SK-N-SH treated with all-trans-retinoic acid at 6 μM for 48 hours (cell line): ENCODE measurements around the gene SEC61A2.
"Not testable (repeated sequence)": the region's sequence is repeated elsewhere in the genome, so short reads cannot be mapped to it uniquely, and the experiment has no call there.

Experiments used
- ATAC-seq: fragments of 200-7000 bp; cut with Tn5 transposase; 3 replicates; pipeline ENCODE4 v1.9.1; 2020; ENCODE audit warnings: mild to moderate bottlenecking, moderate library complexity
- ARNTL ChIP-seq: fragments of 450-650 bp; formaldehyde crosslinking; IDR thresholded peaks from 2 replicates; pipeline ENCODE4 v1.5.0; 2020; ENCODE audit warnings: low read depth, mild to moderate bottlenecking, moderate library complexity, borderline replicate concordance
- BACH2 ChIP-seq: fragments of 250-450 bp; sonication (Bioruptor Pico); IDR thresholded peaks from 2 replicates; pipeline ENCODE4 v1.9.0; 2021; ENCODE audit warnings: mild to moderate bottlenecking, borderline replicate concordance
- CREB5 ChIP-seq: fragments of 250-450 bp; sonication (Bioruptor Pico); IDR thresholded peaks from 2 replicates; pipeline ENCODE4 v1.5.1; 2020; ENCODE audit warnings: low read depth, mild to moderate bottlenecking, moderate library complexity
- CSDC2 ChIP-seq: fragments of 250-450 bp; sonication (Bioruptor Pico); IDR thresholded peaks from 2 replicates; pipeline ENCODE4 v1.5.0; 2020; ENCODE audit warnings: mild to moderate bottlenecking, moderate library complexity
- CSRNP3 ChIP-seq: fragments of 250-450 bp; sonication (Bioruptor Pico); IDR thresholded peaks from 2 replicates; pipeline ENCODE4 v1.5.1; 2021; ENCODE audit warnings: mild to moderate bottlenecking, moderate library complexity
- ESRRG ChIP-seq: fragments of 250-450 bp; sonication (Bioruptor Pico); IDR thresholded peaks from 2 replicates; pipeline ENCODE4 v1.6.1; 2021; ENCODE audit warnings: mild to moderate bottlenecking
- GLIS3 ChIP-seq: fragments of 250-450 bp; sonication (Bioruptor Pico); IDR thresholded peaks from 2 replicates; pipeline ENCODE4 v1.5.0; 2020; ENCODE audit warnings: mild to moderate bottlenecking, moderate library complexity
- ISL1 ChIP-seq: fragments of 250-450 bp; sonication (Bioruptor Pico); IDR thresholded peaks from 2 replicates; pipeline ENCODE4 v2.1.2; 2022; ENCODE audit warnings: mild to moderate bottlenecking, moderate library complexity
- OSR1 ChIP-seq: fragments of 250-450 bp; sonication (Bioruptor Pico); IDR thresholded peaks from 2 replicates; pipeline ENCODE4 v1.8.0; 2022; ENCODE audit warnings: moderate library complexity, mild to moderate bottlenecking, inconsistent platforms
- PATZ1 ChIP-seq: fragments of 250-450 bp; sonication (Bioruptor Pico); IDR thresholded peaks from 2 replicates; pipeline ENCODE4 v1.8.0; 2020; ENCODE audit warnings: mild to moderate bottlenecking, moderate library complexity, borderline replicate concordance
- POU6F1 ChIP-seq: fragments of 250-450 bp; sonication (Bioruptor Pico); IDR thresholded peaks from 2 replicates; pipeline ENCODE4 v1.8.0; 2021; ENCODE audit warnings: low read depth, mild to moderate bottlenecking, moderate library complexity, borderline replicate concordance
- RARB ChIP-seq: fragments of 250-450 bp; sonication (Bioruptor Pico); IDR thresholded peaks from 2 replicates; pipeline ENCODE4 v1.8.0; 2021; ENCODE audit warnings: mild to moderate bottlenecking, moderate library complexity
- SNAI2 ChIP-seq: fragments of 250-450 bp; sonication (Bioruptor Pico); IDR thresholded peaks from 2 replicates; pipeline ENCODE4 v1.5.0; 2020; ENCODE audit warnings: mild to moderate bottlenecking, moderate library complexity
- TSHZ2 ChIP-seq: fragments of 250-450 bp; sonication (Bioruptor Pico); IDR thresholded peaks from 2 replicates; pipeline ENCODE4 v1.5.0; 2020; ENCODE audit warnings: mild to moderate bottlenecking, moderate library complexity
- ZC3H10 ChIP-seq: fragments of 250-450 bp; sonication (Bioruptor Pico); IDR thresholded peaks from 2 replicates; pipeline ENCODE4 v1.5.1; 2021; ENCODE audit warnings: mild to moderate bottlenecking, moderate library complexity
- ZFP3 ChIP-seq: fragments of 250-450 bp; sonication (Bioruptor Pico); IDR thresholded peaks from 2 replicates; pipeline ENCODE4 v1.5.0; 2020; ENCODE audit warnings: mild to moderate bottlenecking, moderate library complexity
- ZFP30 ChIP-seq: fragments of 450-650 bp; formaldehyde crosslinking; IDR thresholded peaks from 2 replicates; pipeline ENCODE4 v1.5.0; 2022; ENCODE audit warnings: mild to moderate bottlenecking, moderate library complexity
- ZNF565 ChIP-seq: fragments of 450-650 bp; formaldehyde crosslinking; conservative IDR thresholded peaks from 2 replicates; pipeline ENCODE4 v1.5.0; 2020; ENCODE audit warnings: low read depth, mild to moderate bottlenecking, moderate library complexity
- ZNF70 ChIP-seq: fragments of 450-650 bp; formaldehyde crosslinking; IDR thresholded peaks from 2 replicates; pipeline ENCODE4 v1.5.0; 2020; ENCODE audit warnings: mild to moderate bottlenecking, moderate library complexity
- ZNF8 ChIP-seq: fragments of 450-650 bp; formaldehyde crosslinking; IDR thresholded peaks from 2 replicates; pipeline ENCODE4 v1.5.0; 2020; ENCODE audit warnings: mild to moderate bottlenecking, moderate library complexity

SEC61A2 gene

GRCh38 chr10:12165999-12166775 is 36.7 kb downstream of the SEC61A2 start (continued):
- no peak for TF ChIP-seq CREB5 (CRISPR knock-in tag)
- TF ChIP-seq POU6F1 (CRISPR knock-in tag): no peak
- TF ChIP-seq RARB (CRISPR knock-in tag): no peak
- TF ChIP-seq ZC3H10 (CRISPR knock-in tag): no peak

- ATAC-seq: not testable (repeated sequence)
These were observed 42.0 kb downstream of the SEC61A2 start for GRCh38 chr10:12171512-12171911.

GRCh38 chr10:12177642-12178041 is 48.2 kb downstream of the SEC61A2 start:
- no peak for TF ChIP-seq ARNTL (CRISPR knock-in tag)
- TF ChIP-seq CSRNP3: no peak
- TF ChIP-seq ZC3H10 (CRISPR knock-in tag): no peak
- no peak for TF ChIP-seq POU6F1 (CRISPR knock-in tag)
- TF ChIP-seq ESRRG (CRISPR knock-in tag): no peak
- no peak; the same call in 1 of the 3 replicates for ATAC-seq

- no peak for TF ChIP-seq PATZ1 (CRISPR knock-in tag)
- no peak for TF ChIP-seq GLIS3
- TF ChIP-seq BACH2: no peak
- no peak for TF ChIP-seq ESRRG (CRISPR knock-in tag)
- TF ChIP-seq ZFP3 (CRISPR knock-in tag): no peak
- TF ChIP-seq ZNF565 (CRISPR knock-in tag): no peak
- no peak for TF ChIP-seq CSDC2
- no peak for TF ChIP-seq CSRNP3
- no peak for TF ChIP-seq ZNF8
- TF ChIP-seq RARB (CRISPR knock-in tag): no peak
- TF ChIP-seq ZC3H10 (CRISPR knock-in tag): no peak
- TF ChIP-seq TSHZ2 (CRISPR knock-in tag): no peak
- no peak for TF ChIP-seq OSR1 (CRISPR knock-in tag)
- TF ChIP-seq ZFP30 (CRISPR knock-in tag): no peak
- TF ChIP-seq SNAI2 (CRISPR knock-in tag): no peak
- no peak for TF ChIP-seq ISL1 (CRISPR knock-in tag)
- TF ChIP-seq ZNF70: no peak
- no peak for TF ChIP-seq POU6F1 (CRISPR knock-in tag)
- TF ChIP-seq, all 23 proteins: peak for 0
- no peak for ATAC-seq
These were observed 50.2 kb downstream of the SEC61A2 start for GRCh38 chr10:12179606-12180170.
